GM18526 (cell line): ENCODE data around the gene SP4.

Experiments used
- POLR2A ChIP-seq: IDR thresholded peaks from 3 replicates; pipeline ENCODE4 v1.6.1; 2011; ENCODE audit not compliant: insufficient read length; ENCODE audit errors: extremely low read depth

SP4 gene

DNA sequence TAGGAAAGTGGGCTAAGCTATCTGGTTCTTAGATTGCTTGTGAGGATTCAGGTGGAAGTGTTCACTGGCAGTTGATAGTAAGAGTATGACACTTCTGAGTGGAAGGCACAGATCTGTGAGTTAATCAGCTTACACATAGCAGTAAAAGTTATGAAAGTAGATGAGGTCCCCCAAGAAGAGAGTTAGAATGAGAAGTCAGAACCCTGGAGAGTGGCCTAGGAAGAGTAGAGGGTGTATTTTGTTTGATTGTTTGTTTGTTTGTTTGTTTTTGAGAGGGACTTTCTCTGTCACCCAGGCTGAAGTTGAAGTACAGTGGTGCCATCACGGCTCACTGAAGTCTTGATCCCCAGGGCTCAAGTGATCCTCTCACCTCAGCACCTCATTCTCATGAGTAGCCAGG, 44.1 kb downstream of the SP4 start:
- TF ChIP-seq POLR2A = no peak

GRCh38 chr7:21476429-21476828, 48.5 kb downstream of the SP4 start:
- TF ChIP-seq POLR2A = no peak

GRCh38 chr7:21480693-21481403, 53.0 kb downstream of the SP4 start:
- TF ChIP-seq POLR2A = no peak

DNA sequence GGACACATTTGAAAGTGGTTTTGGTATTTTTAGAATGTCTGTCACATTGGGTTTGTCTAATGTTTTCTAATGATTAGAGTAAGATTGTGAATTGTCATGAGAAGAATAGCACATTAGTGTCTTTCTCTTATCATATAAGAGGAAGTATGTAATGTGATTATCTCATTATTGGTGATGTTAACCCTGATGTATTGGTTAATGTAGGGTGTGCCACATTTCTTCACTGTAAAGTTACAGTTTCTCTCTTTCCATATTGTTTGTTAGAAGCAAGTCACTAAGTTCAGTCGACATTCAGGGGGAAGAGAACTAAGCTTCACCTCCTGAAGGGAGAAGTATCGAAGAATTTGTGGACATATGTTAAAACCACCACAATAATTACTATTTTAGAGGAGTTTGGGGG, 58.6 kb downstream of the SP4 start:
- no peak for TF ChIP-seq POLR2A

GRCh38 chr7:21495731-21496130, 67.8 kb downstream of the SP4 start:
- TF ChIP-seq POLR2A = no peak

GRCh38 chr7:21497072-21497471, 69.2 kb downstream of the SP4 start:
- no peak for TF ChIP-seq POLR2A

GRCh38 chr7:21500117-21500832, 72.4 kb downstream of the SP4 start:
- TF ChIP-seq POLR2A = no peak

DNA sequence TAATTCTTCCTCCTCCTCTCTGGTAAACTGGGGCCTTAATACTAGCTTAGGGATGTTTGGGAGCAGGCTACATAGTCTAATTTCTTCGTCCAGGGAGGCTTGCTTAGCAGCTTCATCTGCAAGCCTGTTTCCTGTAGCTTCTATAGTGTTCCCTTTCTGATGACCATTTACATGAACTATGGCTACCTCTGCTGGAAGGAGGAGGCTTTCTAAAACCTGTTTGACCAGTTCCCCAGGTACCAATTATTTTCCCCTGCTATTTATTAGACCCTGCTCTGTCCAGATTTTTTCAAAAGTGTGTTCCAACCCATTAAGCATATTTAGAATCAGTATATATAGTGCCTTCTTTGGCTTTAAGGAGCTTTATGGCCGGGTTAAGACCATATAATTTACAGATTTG, 76.1 kb downstream of the SP4 start:
- TF ChIP-seq POLR2A = no peak

DNA sequence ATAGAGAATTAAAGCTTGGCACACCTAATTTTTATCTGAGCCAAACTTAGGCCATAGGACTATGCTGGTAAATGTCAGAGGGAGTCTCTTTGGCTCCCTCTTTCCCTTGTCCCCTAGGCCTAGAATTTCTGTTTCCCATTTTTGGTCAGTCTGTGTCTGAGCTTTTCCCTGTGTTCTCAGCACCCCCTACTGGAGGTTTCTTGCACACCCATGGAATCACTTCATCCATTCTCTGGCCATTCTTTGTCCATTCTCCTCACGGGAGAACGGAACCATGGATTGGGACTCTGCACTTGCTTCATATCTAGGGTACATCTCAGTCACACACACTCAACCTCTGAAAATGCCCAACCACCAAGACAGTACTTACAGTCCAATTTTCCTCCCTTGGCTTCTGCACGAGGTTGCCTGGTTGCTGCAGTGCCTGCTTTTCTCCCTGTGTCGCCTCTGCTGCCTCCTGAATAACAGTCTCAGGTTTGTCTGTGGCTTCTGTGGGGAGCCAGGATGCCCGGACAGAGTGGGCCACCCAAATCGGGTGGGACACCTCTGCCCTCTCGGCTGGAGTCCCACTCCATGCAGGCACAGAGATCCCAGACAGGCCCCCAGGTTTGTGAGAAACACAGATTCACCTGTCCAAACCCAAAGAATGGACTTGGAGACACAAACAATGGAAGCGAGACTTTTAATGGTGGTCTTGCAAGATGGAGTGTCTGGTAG, 79.9 kb downstream of the SP4 start:
- no peak for TF ChIP-seq POLR2A

DNA sequence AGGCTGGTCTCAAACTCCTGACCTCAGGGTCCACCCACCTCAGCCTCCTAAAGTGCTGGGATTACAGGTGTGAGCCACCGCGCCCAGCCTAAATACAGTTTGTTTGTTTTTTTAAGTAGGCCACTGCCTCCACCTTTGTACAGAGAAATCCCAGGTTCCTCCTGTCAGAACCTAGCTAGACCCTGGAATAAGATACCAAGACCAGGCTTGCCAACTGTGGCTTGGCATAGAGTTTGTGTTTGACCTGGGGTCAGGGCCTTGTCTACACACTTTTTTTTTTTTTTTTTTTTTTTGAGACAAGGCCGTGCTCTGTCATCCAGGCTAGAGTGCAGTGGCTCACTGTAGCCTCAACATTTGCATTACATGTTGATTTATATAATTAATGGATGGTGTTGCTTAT, 80.7 kb downstream of the SP4 start:
- TF ChIP-seq POLR2A = no peak

DNA sequence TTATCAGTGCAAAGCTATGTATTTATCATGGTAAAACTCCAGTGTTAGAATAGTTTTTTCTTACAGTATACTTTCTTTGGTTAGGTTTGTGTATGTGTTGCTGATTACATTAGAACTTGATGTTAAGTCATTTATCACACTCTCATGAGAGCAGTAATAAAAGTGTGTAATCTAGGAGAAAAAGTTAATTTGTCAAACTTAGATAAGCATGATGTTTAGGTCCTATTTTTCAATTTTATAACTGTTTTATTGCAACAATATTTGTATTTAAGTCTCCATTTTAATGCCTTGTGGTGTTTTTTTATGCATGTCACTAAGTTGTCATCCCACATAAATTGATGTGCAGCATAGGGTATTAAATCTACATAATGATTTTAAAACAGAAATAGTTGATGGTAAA, 86.2 kb downstream of the SP4 start:
- TF ChIP-seq POLR2A = no peak

- no peak for TF ChIP-seq POLR2A
Measured at GRCh38 chr7:21524680-21525079, 96.8 kb downstream of the SP4 start.

DNA sequence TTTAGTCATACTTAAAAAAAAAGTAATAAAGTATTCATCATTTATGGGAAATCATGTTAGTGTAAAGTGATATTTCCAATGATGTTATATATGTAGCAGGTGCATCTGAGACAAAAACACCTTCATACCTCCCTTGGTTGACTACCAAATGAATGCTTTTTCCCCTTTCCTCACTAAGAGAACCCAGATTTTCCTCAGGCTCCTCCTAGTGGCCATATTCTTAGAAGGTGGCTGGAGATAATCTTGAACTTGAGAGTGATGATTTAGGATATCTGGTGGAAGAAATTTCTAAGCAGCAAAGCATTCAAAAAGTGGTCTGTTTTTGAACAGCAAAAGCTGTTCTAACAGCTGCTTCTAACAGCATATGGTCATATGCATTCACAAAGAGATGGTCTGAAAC, 98.1 kb downstream of the SP4 start:
- TF ChIP-seq POLR2A = no peak

DNA sequence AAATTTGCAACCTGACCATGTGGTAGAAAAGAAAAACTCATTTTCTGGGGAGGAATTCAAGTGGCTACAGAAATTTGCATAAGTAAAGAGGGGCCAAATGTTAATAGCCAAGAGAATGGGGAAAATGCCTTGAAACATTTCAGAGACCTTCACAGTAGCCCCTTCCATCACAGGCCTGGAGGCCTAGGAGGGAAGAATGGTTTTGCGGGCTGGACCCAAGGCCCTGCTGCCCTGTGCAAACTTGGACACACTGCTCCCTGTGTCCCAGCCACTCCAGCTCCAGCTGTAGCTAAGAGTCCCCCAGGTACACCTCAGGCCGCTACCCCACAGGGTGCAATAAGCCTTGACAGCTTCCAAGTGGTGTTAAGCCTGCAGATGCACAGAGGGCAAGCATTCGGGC, 98.6 kb downstream of the SP4 start:
- TF ChIP-seq POLR2A = no peak

- TF ChIP-seq POLR2A = no peak
Measured at GRCh38 chr7:21538936-21539495, 111.1 kb downstream of the SP4 start.
